Ovary (tissue), 3 donors: ENCODE measurements around the gene ADGRG1.

Source experiments
- EP300 ChIP-seq: sonication (generic); formaldehyde crosslinking; IDR thresholded peaks from one replicate; pipeline ENCODE4 v1.6.1; 2017; ENCODE audit warnings: antibody characterized with exemption
- POLR2A ChIP-seq: fragments of 450-650 bp; IDR thresholded peaks from one replicate; pipeline ENCODE4 v1.6.1; 2017; ENCODE audit warnings: antibody characterized with exemption, mild to moderate bottlenecking, moderate library complexity
- TF ChIP-seq, protein P1 (sequence below), 3 donors: fragments of 450-650 bp in 2 of 3; fragments of 200-600 bp in 1 of 3; IDR thresholded peaks; one replicate each; pipeline versions ENCODE4 v1.5.1 to v1.8.0; 2016 to 2022; ENCODE audit warnings: antibody characterized with exemption in 3 of 3, mild to moderate bottlenecking in 1 of 3
- donor health status: DM: no; HTN: no; CAD: no.

GRCh38 chr16:57643910-57644309 is 15.5 kb downstream of the ADGRG1 start:
- TF ChIP-seq, protein P1, sequence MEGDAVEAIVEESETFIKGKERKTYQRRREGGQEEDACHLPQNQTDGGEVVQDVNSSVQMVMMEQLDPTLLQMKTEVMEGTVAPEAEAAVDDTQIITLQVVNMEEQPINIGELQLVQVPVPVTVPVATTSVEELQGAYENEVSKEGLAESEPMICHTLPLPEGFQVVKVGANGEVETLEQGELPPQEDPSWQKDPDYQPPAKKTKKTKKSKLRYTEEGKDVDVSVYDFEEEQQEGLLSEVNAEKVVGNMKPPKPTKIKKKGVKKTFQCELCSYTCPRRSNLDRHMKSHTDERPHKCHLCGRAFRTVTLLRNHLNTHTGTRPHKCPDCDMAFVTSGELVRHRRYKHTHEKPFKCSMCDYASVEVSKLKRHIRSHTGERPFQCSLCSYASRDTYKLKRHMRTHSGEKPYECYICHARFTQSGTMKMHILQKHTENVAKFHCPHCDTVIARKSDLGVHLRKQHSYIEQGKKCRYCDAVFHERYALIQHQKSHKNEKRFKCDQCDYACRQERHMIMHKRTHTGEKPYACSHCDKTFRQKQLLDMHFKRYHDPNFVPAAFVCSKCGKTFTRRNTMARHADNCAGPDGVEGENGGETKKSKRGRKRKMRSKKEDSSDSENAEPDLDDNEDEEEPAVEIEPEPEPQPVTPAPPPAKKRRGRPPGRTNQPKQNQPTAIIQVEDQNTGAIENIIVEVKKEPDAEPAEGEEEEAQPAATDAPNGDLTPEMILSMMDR (IDR thresholded peaks at IDR 0.05) = no peak
- TF ChIP-seq EP300 (no peak), POLR2A (no peak)
